HG03025 (cell line): ENCODE measurements around the gene ZNF398.
"Not testable (repeated sequence)": the region's sequence is repeated elsewhere in the genome, so short reads cannot be mapped to it uniquely, and the experiment has no call there.

Experiments used
- ATAC-seq: cut with Tn5 transposase; IDR thresholded peaks from one replicate; pipeline ENCODE4 v1.9.1; 2021; ENCODE audit warnings: mild to moderate bottlenecking, moderate library complexity; ENCODE audit not compliant: unreplicated experiment, low FRiP score

Gene ZNF398

GRCh38 chr7:149147072-149147751, at the start of gene ZNF398:
TSS of gene ZNF398 (plus strand) at chr7:149147453. CDS start at chr7:149147743, 290 bp downstream.
- peak; percentile 62 for ATAC-seq

GRCh38 chr7:149099058-149099457, 48.2 kb upstream of the ZNF398 start:
- ATAC-seq = no peak

- ATAC-seq = no peak
These were observed 46.4 kb upstream of the ZNF398 start for GRCh38 chr7:149100821-149101220.

- ATAC-seq = no peak
These were observed 44.6 kb upstream of the ZNF398 start for GRCh38 chr7:149102666-149103065.

GRCh38 chr7:149103424-149103823, 43.8 kb upstream of the ZNF398 start:
- no peak for ATAC-seq

- no peak for ATAC-seq
These were observed 43.0 kb upstream of the ZNF398 start for GRCh38 chr7:149104214-149104613.

- no peak for ATAC-seq
These were observed 42.5 kb upstream of the ZNF398 start for GRCh38 chr7:149104749-149105148.

GRCh38 chr7:149109969-149110368, 37.3 kb upstream of the ZNF398 start:
- no peak for ATAC-seq

- no peak for ATAC-seq
These were observed 21.9 kb upstream of the ZNF398 start for GRCh38 chr7:149125189-149125862.

GRCh38 chr7:149125863-149126661, 21.2 kb upstream of the ZNF398 start, which contains the start of gene ZNF425:
TSS of gene ZNF425 (minus strand) at chr7:149126324. CDS start at chr7:149126213, 111 bp downstream.
- peak; percentile 84 for ATAC-seq

GRCh38 chr7:149126662-149127266, 20.5 kb upstream of the ZNF398 start:
- peak; percentile 43 for ATAC-seq

- no peak for ATAC-seq
These were observed 16.6 kb upstream of the ZNF398 start for GRCh38 chr7:149130572-149131198.

- ATAC-seq = no peak
These were observed 14.1 kb upstream of the ZNF398 start for GRCh38 chr7:149133028-149133710.

- ATAC-seq = no peak
These were observed 11.1 kb upstream of the ZNF398 start for GRCh38 chr7:149136118-149136517.

GRCh38 chr7:149140831-149141230, 6.4 kb upstream of the ZNF398 start:
- no peak for ATAC-seq

- ATAC-seq = no peak
These were observed 5.4 kb upstream of the ZNF398 start for GRCh38 chr7:149141893-149142292.

GRCh38 chr7:149144436-149144922, 2.8 kb upstream of the ZNF398 start:
- ATAC-seq = not testable (repeated sequence)

- no peak for ATAC-seq
These were observed 2.0 kb upstream of the ZNF398 start for GRCh38 chr7:149145031-149145845.
